Lower leg skin (tissue), 3 donors: ENCODE data around the gene SLC6A2.

ENCODE experiments used
- POLR2A ChIP-seq, 2 donors: fragments of 450-650 bp; IDR thresholded peaks; one replicate each; pipeline ENCODE4 v1.6.1; 2016 to 2017; ENCODE audit warnings: antibody characterized with exemption in 2 of 2, mild to moderate bottlenecking in 1 of 2, moderate library complexity in 1 of 2
- TF ChIP-seq, protein P1 (sequence below), 3 donors: fragments of 450-650 bp; IDR thresholded peaks; one replicate each; pipeline ENCODE4 v1.5.1; 2016; ENCODE audit warnings: antibody characterized with exemption in 3 of 3, mild to moderate bottlenecking in 3 of 3, moderate library complexity in 2 of 3

DNA sequence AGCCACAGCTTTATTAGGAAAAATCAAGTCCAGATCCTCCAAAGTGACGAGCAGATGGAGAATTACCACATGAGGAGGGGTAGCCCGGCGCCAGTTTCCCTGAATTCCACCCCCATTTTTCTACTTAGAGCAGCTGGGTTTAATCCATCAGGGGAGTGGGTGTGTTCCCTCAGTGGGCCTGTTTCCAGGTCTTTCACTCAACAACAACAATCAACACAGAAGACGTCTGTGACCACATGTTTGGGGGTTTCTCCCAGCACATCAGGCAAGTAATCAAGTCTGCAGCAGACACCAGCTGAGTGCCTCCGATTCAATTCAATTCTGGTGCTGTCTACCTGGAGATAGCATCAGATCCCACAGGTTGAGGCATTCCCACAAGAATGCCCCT lies 6.8 kb downstream of the SLC6A2 start:
- no peak for TF ChIP-seq POLR2A (IDR thresholded peaks at IDR 0.05)
- TF ChIP-seq, protein P1, sequence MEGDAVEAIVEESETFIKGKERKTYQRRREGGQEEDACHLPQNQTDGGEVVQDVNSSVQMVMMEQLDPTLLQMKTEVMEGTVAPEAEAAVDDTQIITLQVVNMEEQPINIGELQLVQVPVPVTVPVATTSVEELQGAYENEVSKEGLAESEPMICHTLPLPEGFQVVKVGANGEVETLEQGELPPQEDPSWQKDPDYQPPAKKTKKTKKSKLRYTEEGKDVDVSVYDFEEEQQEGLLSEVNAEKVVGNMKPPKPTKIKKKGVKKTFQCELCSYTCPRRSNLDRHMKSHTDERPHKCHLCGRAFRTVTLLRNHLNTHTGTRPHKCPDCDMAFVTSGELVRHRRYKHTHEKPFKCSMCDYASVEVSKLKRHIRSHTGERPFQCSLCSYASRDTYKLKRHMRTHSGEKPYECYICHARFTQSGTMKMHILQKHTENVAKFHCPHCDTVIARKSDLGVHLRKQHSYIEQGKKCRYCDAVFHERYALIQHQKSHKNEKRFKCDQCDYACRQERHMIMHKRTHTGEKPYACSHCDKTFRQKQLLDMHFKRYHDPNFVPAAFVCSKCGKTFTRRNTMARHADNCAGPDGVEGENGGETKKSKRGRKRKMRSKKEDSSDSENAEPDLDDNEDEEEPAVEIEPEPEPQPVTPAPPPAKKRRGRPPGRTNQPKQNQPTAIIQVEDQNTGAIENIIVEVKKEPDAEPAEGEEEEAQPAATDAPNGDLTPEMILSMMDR (IDR thresholded peaks at IDR 0.05) = no peak
